Ascending aorta (tissue), 2 donors: ENCODE results near the gene CRYGS. TPM values are rescaled to one million over a fixed set of nuclear protein-coding genes. Genes with fewer than 3 reads are reported as not detected.

Experiments
- DNase-seq, 2 donors: peaks; one replicate each; pipeline ENCODE4 v3.0.0-alpha.2; 2019; ENCODE audit warnings: low spot score in 2 of 2
- H3K27ac ChIP-seq, 2 donors: fragments of 200-600 bp; sonication (generic); one replicate each; pipeline ENCODE4 v1.5.1; 2016 to 2017; ENCODE audit warnings: mild to moderate bottlenecking in 1 of 2
- H3K27me3 ChIP-seq: fragments of 200-600 bp; sonication (generic); one replicate; pipeline ENCODE4 v1.5.1; 2017
- H3K36me3 ChIP-seq, 2 donors: fragments of 200-600 bp; sonication (generic); one replicate each; pipeline ENCODE4 v1.5.1; 2016
- H3K4me1 ChIP-seq, 2 donors: fragments of 200-600 bp; sonication (generic); one replicate each; pipeline ENCODE4 v1.5.1; 2016 to 2017; ENCODE audit warnings: mild to moderate bottlenecking in 1 of 2
- H3K4me3 ChIP-seq, 2 donors: fragments of 200-600 bp; sonication (generic); one replicate each; pipeline ENCODE4 v1.5.1; 2016 to 2017; ENCODE audit warnings: mild to moderate bottlenecking in 1 of 2
- H3K9me3 ChIP-seq, 2 donors: fragments of 200-600 bp; sonication (generic); one replicate each; pipeline ENCODE4 v1.5.1; 2016
- CTCF ChIP-seq, 3 experiments: fragments of 200-600 bp in 2 of 3; fragments of 450-650 bp in 1 of 3; sonication (generic) in 2 of 3; IDR thresholded peaks; one replicate each; pipeline ENCODE4 v1.5.1; 2016 to 2019; ENCODE audit warnings: antibody characterized with exemption in 3 of 3, mild to moderate bottlenecking in 1 of 3, moderate library complexity in 1 of 3
- intact Hi-C: fragments of 100-400 bp; cut with DNase I; formaldehyde crosslinking; loops from one replicate; pipeline ENCODE4 v1.15.1; 2023
- total RNA-seq: library from RNA; depleted of rRNA; stranded (reverse); fragments of >200 nt; gene quantifications from one replicate; pipeline ENCODE4 v1.1.0, GENCODE V29; 2016

CRYGS gene
- total RNA-seq = not detected

- intact Hi-C loops = no loop called here
Observed at GRCh38 chr3:186544281-186544680, at the start of gene CRYGS. Gene CRYGS, minus strand, starts transcription at chr3:186544380. Its CDS starts 54 bp downstream, at chr3:186544326.

GRCh38 chr3:186593862-186594261, 49.7 kb upstream of the CRYGS start:
- no peaks in the 10 kb centered on the region for H3K4me1 ChIP-seq
- H3K27ac ChIP-seq = no peak overlapping the region
- DNase-seq = no peak
- no peaks in the 10 kb centered on the region for H3K27me3 ChIP-seq
- no peak for TF ChIP-seq CTCF (IDR thresholded peaks at IDR 0.05)
- intact Hi-C loops = no loop called here
- no peak overlapping the region for H3K4me3 ChIP-seq
- H3K9me3 ChIP-seq = no peaks in the 10 kb centered on the region
- no peaks in the 10 kb centered on the region for H3K36me3 ChIP-seq

More at GRCh38 chr3:186544281-186544680, at the start of gene CRYGS:
- Histone ChIP-seq H3K27ac (no peak within 1 kb of the TSS), H3K9me3 (no peaks in the 10 kb centered on the region), H3K4me3 (no peak within 1 kb of the TSS), H3K36me3 (peaks cover 7 to 17% of the 10 kb centered on the region in 2 donors), H3K27me3 (no peaks in the 10 kb centered on the region), H3K4me1 (no peaks in the 10 kb centered on the region)
- no peak for TF ChIP-seq CTCF (IDR thresholded peaks at IDR 0.05)
- no peak for DNase-seq

- no peak for TF ChIP-seq CTCF (IDR thresholded peaks at IDR 0.05)
- H3K27ac ChIP-seq = no peak overlapping the region
- H3K4me1 ChIP-seq = no peaks in the 10 kb centered on the region
- no peaks in the 10 kb centered on the region for H3K36me3 ChIP-seq
- no peak overlapping the region for H3K4me3 ChIP-seq
- intact Hi-C loops = no loop called here
- DNase-seq = no peak
- no peaks in the 10 kb centered on the region for H3K27me3 ChIP-seq
- H3K9me3 ChIP-seq = no peaks in the 10 kb centered on the region
Observed at GRCh38 chr3:186592682-186593081, 48.5 kb upstream of the CRYGS start.

GRCh38 chr3:186590580-186591295, 46.6 kb upstream of the CRYGS start:
- H3K4me3 ChIP-seq = no peak overlapping the region
- DNase-seq = no peak
- intact Hi-C loops = no loop called here
- H3K4me1 ChIP-seq = no peaks in the 10 kb centered on the region
- no peak overlapping the region for H3K27ac ChIP-seq
- no peak for TF ChIP-seq CTCF (IDR thresholded peaks at IDR 0.05)
- H3K36me3 ChIP-seq = peaks cover 3 to 5% of the 10 kb centered on the region in 2 donors
- no peaks in the 10 kb centered on the region for H3K9me3 ChIP-seq
- H3K27me3 ChIP-seq = no peaks in the 10 kb centered on the region

- no peak for TF ChIP-seq CTCF (IDR thresholded peaks at IDR 0.05)
- no peak overlapping the region for H3K4me3 ChIP-seq
- H3K9me3 ChIP-seq = no peaks in the 10 kb centered on the region
- peaks cover 9 to 13% of the 10 kb centered on the region in 2 donors for H3K36me3 ChIP-seq
- DNase-seq = no peak
- no peaks in the 10 kb centered on the region for H3K27me3 ChIP-seq
- H3K4me1 ChIP-seq = no peaks in the 10 kb centered on the region
- no peak overlapping the region for H3K27ac ChIP-seq
- intact Hi-C loops = no loop called here
Observed at GRCh38 chr3:186589856-186590579, 45.8 kb upstream of the CRYGS start.
